Gastrocnemius medialis (tissue), 4 donors: ENCODE measurements around the gene CCDC82. TPM values are rescaled to one million over a fixed set of nuclear protein-coding genes. Genes with fewer than 3 reads are reported as not detected.

Experiments used
- ATAC-seq, 2 donors: fragments of 150-250 bp; one replicate each; pipeline ENCODE4 v1.9.1; 2016
- DNase-seq, 2 donors: peaks; one replicate each; pipeline ENCODE4 v3.0.0-alpha.2; 2019
- H3K27ac ChIP-seq, 4 donors: fragments of 200-600 bp; sonication (generic); 1 replicate in 1 of 4; 2 replicates in 3 of 4; pipeline ENCODE4 v1.5.1; 2016 to 2018; ENCODE audit warnings: mild to moderate bottlenecking in 2 of 4, moderate library complexity in 1 of 4
- H3K27me3 ChIP-seq, 3 donors: fragments of 200-600 bp; sonication (generic) in 2 of 3; 1 replicate in 1 of 3; 2 replicates in 2 of 3; pipeline versions ENCODE4 v1.5.1 to v1.6.0; 2016 to 2019; ENCODE audit warnings: mild to moderate bottlenecking in 1 of 3, moderate library complexity in 1 of 3
- H3K36me3 ChIP-seq, 2 donors: fragments of 200-600 bp; sonication (generic) in 1 of 2; one replicate each; pipeline ENCODE4 v1.5.1; 2017 to 2018
- H3K4me1 ChIP-seq, 2 donors: fragments of 200-600 bp; sonication (generic) in 1 of 2; one replicate each; pipeline ENCODE4 v1.5.1; 2016 to 2017; ENCODE audit warnings: mild to moderate bottlenecking in 2 of 2
- H3K4me3 ChIP-seq, 4 donors: fragments of 200-600 bp; sonication (generic) in 3 of 4; 1 replicate in 1 of 4; 2 replicates in 3 of 4; pipeline ENCODE4 v1.5.1; 2016 to 2019; ENCODE audit warnings: mild to moderate bottlenecking in 2 of 4
- H3K9me3 ChIP-seq, 3 donors: fragments of 200-600 bp; sonication (generic) in 2 of 3; 1 replicate in 1 of 3; 2 replicates in 2 of 3; pipeline ENCODE4 v1.5.1; 2016 to 2019
- POLR2A ChIP-seq, 2 donors: fragments of 450-650 bp; IDR thresholded peaks; one replicate each; pipeline ENCODE4 v1.6.1; 2017; ENCODE audit warnings: antibody characterized with exemption in 2 of 2, mild to moderate bottlenecking in 2 of 2, moderate library complexity in 2 of 2
- in situ Hi-C, 4 donors: fragments of 200-750 bp; cut with MboI; loops; one replicate each; pipeline versions ENCODE4 v1.15.0 to v1.8.0; 2017; ENCODE audit warnings: low sequenced_read_pairs in 4 of 4
- intact Hi-C: fragments of 100-400 bp; cut with DNase I; formaldehyde crosslinking; loops from one replicate; pipeline ENCODE4 v1.15.1; 2023; ENCODE audit warnings: low total_unique reads
- total RNA-seq, 4 donors: library from RNA; depleted of rRNA; stranded (reverse); fragments of >200 nt; gene quantifications; one replicate each; pipeline versions ENCODE4 v1.1.0 to v1.2.3, GENCODE V29; 2016
- TF ChIP-seq, protein P1 (sequence below), 5 experiments: fragments of 450-650 bp in 3 of 5; fragments of 200-600 bp in 2 of 5; sonication (generic) in 2 of 5; IDR thresholded peaks in 4 of 5; conservative IDR thresholded peaks in 1 of 5; 1 replicate in 4 of 5; 2 replicates in 1 of 5; pipeline ENCODE4 v1.5.1; 2016 to 2019; ENCODE audit warnings: antibody characterized with exemption in 5 of 5, mild to moderate bottlenecking in 3 of 5, moderate library complexity in 3 of 5

CCDC82 gene
- total RNA-seq, 4 donors from 2014 or later, result 4.6 to 9.1 (median 6.6) TPM

DNA sequence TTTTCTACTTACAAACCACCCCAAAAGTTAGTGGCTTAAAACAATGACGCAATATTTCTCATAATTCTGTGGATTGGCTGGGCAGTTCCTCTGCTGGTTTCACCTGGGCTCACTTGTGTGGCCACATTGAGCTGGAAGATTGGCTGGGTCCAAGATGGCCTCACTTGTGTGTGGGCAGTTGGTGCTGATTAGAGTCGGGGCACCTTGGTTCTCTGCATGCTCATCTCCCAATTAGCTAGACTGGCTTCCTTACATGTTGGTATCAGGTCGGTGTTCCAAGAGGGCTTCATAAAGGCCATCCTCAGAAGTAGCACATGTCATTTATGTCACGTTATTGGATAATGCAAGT lies 59.2 kb downstream of the CCDC82 start:
- DNase-seq (no peak), ATAC-seq (no peak)
- Histone ChIP-seq H3K4me1 (peaks cover 0 to 18% of the 10 kb centered on the region in 2 donors), H3K27ac (no peak overlapping the region), H3K36me3 (no peaks in the 10 kb centered on the region), H3K27me3 (no peaks in the 10 kb centered on the region), H3K9me3 (no peaks in the 10 kb centered on the region), H3K4me3 (no peak overlapping the region)
- TF ChIP-seq, protein P1, sequence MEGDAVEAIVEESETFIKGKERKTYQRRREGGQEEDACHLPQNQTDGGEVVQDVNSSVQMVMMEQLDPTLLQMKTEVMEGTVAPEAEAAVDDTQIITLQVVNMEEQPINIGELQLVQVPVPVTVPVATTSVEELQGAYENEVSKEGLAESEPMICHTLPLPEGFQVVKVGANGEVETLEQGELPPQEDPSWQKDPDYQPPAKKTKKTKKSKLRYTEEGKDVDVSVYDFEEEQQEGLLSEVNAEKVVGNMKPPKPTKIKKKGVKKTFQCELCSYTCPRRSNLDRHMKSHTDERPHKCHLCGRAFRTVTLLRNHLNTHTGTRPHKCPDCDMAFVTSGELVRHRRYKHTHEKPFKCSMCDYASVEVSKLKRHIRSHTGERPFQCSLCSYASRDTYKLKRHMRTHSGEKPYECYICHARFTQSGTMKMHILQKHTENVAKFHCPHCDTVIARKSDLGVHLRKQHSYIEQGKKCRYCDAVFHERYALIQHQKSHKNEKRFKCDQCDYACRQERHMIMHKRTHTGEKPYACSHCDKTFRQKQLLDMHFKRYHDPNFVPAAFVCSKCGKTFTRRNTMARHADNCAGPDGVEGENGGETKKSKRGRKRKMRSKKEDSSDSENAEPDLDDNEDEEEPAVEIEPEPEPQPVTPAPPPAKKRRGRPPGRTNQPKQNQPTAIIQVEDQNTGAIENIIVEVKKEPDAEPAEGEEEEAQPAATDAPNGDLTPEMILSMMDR (IDR thresholded peaks at IDR 0.05 in 4 of 5, conservative IDR thresholded peaks at IDR 0.05 in 1 of 5), result no peak
- TF ChIP-seq POLR2A (IDR thresholded peaks at IDR 0.05), result no peak
- intact Hi-C loops (no loop called here), in situ Hi-C loops (loop anchor here in 1 of 4 donors (25.0 kb wide), 1 partner anchor 268 kb away; no protein-coding TSS in a partner anchor)

DNA sequence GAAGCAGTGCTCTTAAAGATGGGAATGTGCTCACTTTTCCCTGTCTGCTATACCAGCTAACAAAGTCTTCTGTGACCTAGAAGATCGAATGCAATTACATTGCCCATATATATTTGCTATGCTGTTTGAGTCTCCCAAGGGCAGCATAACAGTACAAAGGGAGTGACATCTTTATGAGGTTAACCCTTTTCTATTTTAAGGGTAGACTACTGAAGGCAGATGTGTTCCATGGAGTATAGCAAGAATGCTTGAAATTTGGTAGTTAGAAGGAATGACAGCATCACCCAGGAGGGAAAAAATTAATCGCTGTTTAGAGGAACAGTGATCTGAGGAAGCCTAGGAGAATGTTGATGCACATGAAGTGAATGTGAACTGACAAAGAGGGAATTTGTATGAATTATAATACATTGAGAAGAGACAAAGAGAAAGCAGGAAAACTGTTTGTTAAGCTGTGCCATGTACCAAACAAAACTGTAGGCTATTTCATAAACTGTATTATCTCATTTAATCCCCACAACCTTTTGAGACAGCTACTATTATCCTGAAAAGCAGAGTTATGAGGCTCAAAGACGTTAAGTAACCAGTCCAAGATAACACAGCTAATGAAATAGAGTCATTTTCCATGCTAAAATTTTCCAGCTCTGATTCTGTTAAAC lies 59.7 kb downstream of the CCDC82 start:
- TF ChIP-seq, protein P1 (IDR thresholded peaks at IDR 0.05 in 4 of 5, conservative IDR thresholded peaks at IDR 0.05 in 1 of 5), result no peak
- no peak for TF ChIP-seq POLR2A (IDR thresholded peaks at IDR 0.05)
- in situ Hi-C loops, result loop anchor here in 1 of 4 donors (25.0 kb wide), 1 partner anchor 268 kb away; no protein-coding TSS in a partner anchor

DNA sequence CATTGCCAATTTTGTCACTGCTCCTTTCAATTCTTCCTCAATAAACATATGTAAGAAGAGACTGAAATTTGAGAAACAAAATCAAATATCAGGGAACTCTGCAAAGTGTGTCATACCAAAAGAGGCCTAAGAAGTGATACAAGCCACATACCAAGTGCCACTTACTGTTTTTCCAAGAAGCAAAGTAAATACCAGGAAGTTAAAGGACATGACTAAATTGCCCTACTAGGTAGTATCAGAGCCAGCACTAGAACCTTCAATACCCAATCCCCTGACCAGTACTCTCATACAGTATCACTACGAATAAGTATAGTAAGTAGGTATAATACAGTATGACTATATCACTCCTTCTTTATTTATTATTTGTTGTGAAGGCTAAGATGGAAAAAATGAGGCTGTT lies 60.3 kb downstream of the CCDC82 start:
- Histone ChIP-seq H3K36me3 (no peaks in the 10 kb centered on the region), H3K4me1 (peaks cover 0 to 18% of the 10 kb centered on the region in 2 donors), H3K27ac (no peak overlapping the region), H3K9me3 (no peaks in the 10 kb centered on the region), H3K4me3 (no peak overlapping the region), H3K27me3 (no peaks in the 10 kb centered on the region)
- in situ Hi-C loops (loop anchor here in 1 of 4 donors (25.0 kb wide), 1 partner anchor 267 kb away; no protein-coding TSS in a partner anchor), intact Hi-C loops (no loop called here)
- ATAC-seq (no peak), DNase-seq (no peak)
- TF ChIP-seq, protein P1 (IDR thresholded peaks at IDR 0.05 in 4 of 5, conservative IDR thresholded peaks at IDR 0.05 in 1 of 5), result no peak

More for the DNA sequence above, 59.7 kb downstream of the CCDC82 start:
- Histone ChIP-seq H3K27me3 (no peaks in the 10 kb centered on the region), H3K27ac (no peak overlapping the region), H3K4me3 (no peak overlapping the region), H3K4me1 (peaks cover 0 to 18% of the 10 kb centered on the region in 2 donors), H3K9me3 (no peaks in the 10 kb centered on the region), H3K36me3 (no peaks in the 10 kb centered on the region)
- intact Hi-C loops, result no loop called here
- DNase-seq (no peak), ATAC-seq (no peak)

DNA sequence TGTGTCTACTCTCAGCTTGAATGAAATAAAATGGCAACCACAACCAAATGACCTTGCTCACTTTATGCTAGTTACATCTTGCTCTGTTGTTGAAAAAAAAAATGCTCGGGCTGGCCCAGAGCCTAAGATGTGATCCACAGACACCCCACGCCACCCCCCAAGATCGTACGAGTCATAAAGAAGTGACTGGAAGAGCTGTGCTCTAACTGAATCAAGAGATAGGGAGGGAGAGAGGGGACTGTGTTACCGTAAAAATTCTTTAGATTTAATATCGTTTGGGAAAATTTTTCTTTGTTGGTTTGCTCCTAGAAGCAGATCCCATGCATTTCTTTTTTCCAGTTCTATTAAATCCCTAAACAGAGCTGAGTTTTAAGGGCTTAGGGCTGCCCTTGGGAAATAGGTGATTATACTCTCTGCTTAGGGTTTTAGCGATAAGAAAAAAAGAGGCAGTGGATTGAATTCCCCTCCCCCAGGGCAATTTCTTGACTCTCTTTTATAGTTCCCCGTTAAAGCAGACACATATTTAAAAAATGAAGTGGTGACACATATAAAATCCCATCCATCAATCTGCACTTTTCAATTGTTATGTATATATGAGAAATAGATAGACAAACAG lies 61.2 kb downstream of the CCDC82 start:
- peaks cover 0 to 18% of the 10 kb centered on the region in 2 donors for H3K4me1 ChIP-seq
- ATAC-seq, result no peak
- TF ChIP-seq POLR2A (IDR thresholded peaks at IDR 0.05), result no peak
- TF ChIP-seq, protein P1 (IDR thresholded peaks at IDR 0.05 in 4 of 5, conservative IDR thresholded peaks at IDR 0.05 in 1 of 5), result no peak
- DNase-seq, result no peak
- no peaks in the 10 kb centered on the region for H3K36me3 ChIP-seq
- H3K27me3 ChIP-seq, result no peaks in the 10 kb centered on the region
- H3K4me3 ChIP-seq, result no peak overlapping the region
- no peaks in the 10 kb centered on the region for H3K9me3 ChIP-seq
- in situ Hi-C loops, result loop anchor here in 1 of 4 donors (25.0 kb wide), 1 partner anchor 266 kb away; no protein-coding TSS in a partner anchor
- H3K27ac ChIP-seq, result no peak overlapping the region
- intact Hi-C loops, result no loop called here
